HG03196 (cell line): ENCODE measurements around the gene PCNX1.
"Not testable (repeated sequence)": the region's sequence is repeated elsewhere in the genome, so short reads cannot be mapped to it uniquely, and the experiment has no call there.

Experiments used
- ATAC-seq: cut with Tn5 transposase; IDR thresholded peaks from one replicate; pipeline ENCODE4 v1.9.1; 2021; ENCODE audit not compliant: unreplicated experiment

The PCNX1 gene

GRCh38 chr14:70915415-70915814 is 8.2 kb downstream of the PCNX1 start:
- no peak for ATAC-seq

GRCh38 chr14:70916300-70916699 is 9.0 kb downstream of the PCNX1 start:
- ATAC-seq = no peak

- no peak for ATAC-seq
Measured at GRCh38 chr14:70916799-70917198, 9.5 kb downstream of the PCNX1 start.

DNA sequence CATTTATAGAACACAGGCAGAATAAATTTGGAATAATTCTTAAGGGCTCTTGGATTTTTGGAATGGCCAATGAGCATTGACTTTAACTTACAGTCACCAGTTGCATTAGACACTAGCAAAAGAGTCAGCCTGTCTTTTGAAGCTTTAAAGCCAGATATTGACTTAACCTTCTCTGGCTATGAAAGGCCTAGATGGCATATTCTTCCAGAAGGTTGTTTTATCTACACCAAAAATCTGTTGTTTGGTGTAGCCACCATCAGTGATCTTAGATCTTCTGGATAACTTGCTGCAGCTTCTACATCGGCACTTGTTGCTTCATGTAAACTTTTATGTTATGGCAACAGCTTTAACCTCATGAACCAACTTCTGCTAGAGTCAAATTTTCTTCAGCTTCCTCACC is 10.4 kb downstream of the PCNX1 start:
- no peak for ATAC-seq

GRCh38 chr14:70919774-70920173 is 12.5 kb downstream of the PCNX1 start:
- no peak for ATAC-seq

DNA sequence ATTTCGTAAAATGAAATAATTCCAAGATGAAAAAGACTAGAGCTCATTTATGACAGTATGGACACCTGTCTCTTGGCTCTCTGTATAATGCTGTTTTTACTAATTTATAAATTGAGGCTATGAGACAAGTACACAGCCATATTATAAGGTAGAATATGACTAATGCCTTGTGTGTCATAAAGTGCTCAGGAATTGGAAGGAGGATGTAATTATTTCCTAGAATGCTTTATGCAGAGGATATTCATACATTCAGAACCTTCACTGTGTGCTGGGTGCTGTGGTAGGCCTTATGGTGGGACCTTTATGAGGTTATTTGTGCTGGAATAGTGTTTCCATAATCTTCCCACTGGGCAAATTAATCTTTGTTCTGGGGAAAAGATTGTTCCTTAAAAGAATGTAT is 13.3 kb downstream of the PCNX1 start:
- ATAC-seq = no peak

- ATAC-seq = no peak
Measured at GRCh38 chr14:70921669-70922068, 14.4 kb downstream of the PCNX1 start.

DNA sequence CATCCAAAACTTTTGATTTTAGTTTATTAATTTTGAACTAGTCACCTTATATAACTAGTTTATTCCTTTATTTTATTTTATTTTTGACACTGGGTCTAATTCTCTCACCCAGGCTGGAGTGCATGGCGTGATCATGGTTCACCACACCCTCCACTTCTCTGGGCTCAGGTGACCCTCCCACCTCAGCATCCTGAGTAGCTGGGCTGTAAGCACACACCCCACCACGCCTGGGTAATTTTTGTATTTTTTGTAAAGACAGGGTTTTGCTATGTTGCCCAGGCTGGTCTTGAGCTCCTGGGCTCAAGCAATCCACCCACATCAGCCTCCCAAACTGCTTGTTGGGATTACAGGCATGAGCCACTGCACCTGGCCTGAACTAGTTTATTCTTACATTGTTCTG is 17.3 kb downstream of the PCNX1 start:
- ATAC-seq = no peak

GRCh38 chr14:70926235-70926830 is 19.1 kb downstream of the PCNX1 start:
- ATAC-seq = no peak

GRCh38 chr14:70931008-70931407 is 23.7 kb downstream of the PCNX1 start:
- no peak for ATAC-seq

DNA sequence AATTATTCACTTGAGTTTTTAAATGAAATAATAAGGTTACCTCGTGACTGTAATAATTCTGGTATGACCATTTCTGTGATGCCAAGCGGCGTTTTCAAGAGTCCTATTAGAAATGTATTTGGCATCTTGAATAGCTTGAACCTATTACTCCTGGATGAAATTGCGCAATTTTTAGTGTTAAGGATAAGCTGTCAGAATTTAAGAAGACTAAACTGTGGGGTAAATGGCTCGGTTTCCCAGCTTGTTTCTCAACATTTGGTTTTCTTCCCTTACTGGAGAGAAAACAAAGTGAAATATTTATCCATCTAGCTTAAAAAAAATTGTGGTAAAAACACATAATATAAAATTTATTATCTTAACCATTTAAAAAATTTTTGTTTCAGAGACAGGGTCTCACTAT is 26.8 kb downstream of the PCNX1 start:
- ATAC-seq = no peak

- peak; percentile 73 for ATAC-seq
Measured at GRCh38 chr14:70934502-70935134, 27.4 kb downstream of the PCNX1 start.

DNA sequence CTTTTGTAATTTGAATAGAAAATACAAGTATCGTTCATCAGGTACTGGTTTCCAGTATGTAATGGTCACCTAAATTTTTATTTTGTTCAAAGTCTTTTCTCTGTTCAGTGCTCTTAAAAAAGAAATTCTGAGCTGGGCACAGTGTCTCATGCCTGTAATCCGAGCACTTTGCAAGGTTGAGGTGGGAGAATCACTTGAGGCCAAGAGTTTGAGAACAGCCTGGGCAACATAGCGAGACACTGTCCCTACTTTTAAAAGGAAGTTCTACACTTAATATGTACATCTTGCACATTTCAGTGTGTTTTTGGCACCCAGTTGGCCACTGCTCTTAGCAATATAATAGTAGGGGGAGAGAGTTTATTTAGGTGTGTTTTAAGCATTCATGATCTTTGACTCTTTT is 27.9 kb downstream of the PCNX1 start:
- ATAC-seq = no peak

DNA sequence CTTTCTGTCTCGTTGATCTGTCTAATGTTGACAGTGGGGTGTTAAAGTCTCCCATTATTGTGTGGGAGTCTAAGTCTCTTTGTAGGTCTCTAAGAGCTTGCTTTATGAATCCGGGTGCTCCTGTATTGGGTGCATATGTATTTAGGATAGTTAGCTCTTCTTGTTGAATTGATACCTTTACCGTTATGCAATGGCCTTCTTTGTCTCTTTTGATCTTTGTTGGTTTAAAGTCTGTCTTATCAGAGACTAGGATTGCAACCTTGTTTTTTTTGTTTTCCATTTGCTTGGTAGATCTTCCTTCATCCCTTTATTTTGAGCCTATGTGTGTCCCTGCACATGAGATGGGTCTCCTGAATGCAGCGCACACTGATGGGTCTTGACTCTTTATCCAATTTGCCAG is 32.4 kb downstream of the PCNX1 start:
- not testable (repeated sequence) for ATAC-seq

- ATAC-seq = not testable (repeated sequence)
Measured at GRCh38 chr14:70941637-70942341, 34.5 kb downstream of the PCNX1 start.

DNA sequence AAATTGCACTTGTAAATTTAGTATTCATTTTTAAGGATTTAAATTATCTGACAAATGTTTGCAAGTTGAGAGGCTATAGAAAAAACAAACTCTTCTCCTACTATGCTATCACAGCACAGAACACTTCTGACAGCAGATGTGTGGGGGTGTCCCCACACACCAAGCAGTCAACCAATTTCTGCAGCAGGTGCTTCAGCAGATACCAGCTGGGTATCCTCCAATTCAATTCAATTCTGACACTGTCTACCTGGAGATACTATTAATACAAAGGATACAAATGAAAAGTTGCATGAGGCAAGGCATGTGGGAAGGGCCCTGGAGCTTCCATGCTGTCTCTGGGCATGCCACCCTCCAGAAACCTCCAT is 35.1 kb downstream of the PCNX1 start:
- ATAC-seq = no peak

DNA sequence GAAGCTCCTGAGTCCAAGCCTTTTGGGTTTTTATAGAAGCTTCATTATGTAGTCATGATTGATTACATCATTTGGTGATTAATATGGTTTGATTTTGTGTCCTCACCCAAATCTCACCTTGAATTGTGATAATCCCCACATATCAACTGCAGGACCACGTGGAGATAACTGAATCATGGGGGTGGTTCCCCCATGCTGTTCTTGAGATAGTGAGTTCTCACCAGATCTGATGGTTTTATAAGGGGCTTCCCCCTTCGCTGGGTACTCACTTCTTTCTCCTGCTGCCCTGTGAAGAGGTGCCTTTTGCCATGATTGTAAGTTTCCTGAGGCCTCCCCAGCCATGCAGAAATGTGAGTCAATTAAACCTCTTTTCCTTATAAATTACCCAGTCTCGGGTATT is 35.5 kb downstream of the PCNX1 start:
- not testable (repeated sequence) for ATAC-seq

DNA sequence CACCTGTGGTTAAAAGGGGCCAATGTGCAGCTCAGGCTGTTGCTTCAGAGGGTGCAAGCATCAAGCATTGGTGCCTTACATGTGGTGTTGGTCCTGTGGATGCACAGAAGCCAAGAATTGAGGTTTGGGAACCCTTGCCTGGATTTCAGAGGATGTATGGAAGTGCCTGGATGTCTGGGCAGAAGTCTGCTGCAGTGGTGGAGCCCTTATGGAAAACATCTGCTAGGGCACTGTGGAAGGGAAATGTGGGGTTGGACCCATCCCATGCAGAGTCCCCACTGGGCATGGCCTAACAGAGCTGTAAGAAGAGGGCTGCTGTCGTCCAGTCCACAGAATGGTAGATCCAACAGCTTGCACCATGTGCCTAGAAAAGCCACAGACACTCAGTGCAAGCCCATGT is 36.6 kb downstream of the PCNX1 start:
- no peak for ATAC-seq

DNA sequence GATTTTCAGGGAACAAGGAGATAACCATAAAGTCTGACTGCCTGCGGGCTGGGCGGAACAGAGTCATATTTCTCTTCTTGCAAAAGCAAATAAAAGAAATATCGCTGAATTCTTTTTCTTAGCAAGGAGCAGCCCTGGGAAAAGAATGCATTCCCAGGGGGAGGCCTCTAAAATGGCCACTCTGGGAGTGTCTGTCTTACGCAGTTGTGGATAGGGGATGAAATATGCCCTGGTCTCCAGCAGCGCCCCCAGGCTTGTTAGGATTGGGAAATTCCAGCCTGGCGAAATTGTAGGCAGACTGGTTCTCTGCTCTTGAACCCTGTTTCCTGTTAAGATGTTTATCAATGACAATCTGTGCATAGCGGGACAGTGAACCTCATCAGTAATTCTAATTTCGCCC is 40.5 kb downstream of the PCNX1 start:
- ATAC-seq = no peak

GRCh38 chr14:70952485-70952884 is 45.2 kb downstream of the PCNX1 start:
- ATAC-seq = no peak

GRCh38 chr14:70954068-70954467 is 46.8 kb downstream of the PCNX1 start:
- no peak for ATAC-seq
